HG02973 (cell line): ENCODE measurements around the gene IFIT1B.
"Not testable (repeated sequence)": the region's sequence is repeated elsewhere in the genome, so short reads cannot be mapped to it uniquely, and the experiment has no call there.

Experiments
- ATAC-seq: cut with Tn5 transposase; IDR thresholded peaks from one replicate; pipeline ENCODE4 v1.9.1; 2021; ENCODE audit warnings: moderate library complexity; ENCODE audit not compliant: unreplicated experiment

The IFIT1B gene, protein sequence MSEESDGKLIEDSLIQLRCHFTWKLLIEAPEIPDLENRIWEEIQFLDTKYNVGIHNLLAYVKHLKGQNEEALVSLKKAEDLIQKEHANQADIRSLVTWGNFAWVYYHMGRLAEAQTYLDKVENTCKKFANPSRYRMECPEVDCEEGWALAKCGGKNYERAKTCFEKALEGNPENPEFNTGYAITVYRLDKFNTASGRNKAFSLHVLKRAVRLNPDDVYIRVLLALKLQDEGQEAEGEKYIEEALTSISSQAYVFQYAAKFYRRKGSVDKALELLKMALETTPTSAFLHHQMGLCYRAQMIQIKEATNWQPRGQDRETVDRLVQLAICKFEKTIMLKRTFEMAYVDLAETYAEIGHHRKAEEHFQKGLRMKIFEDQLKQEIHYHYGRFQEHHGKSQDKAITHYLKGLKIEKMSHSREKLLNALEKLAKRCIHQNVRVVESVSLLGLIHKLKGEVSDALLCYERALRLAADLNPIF

GRCh38 chr10:89377705-89378637 lies at the start of gene IFIT1B:
Gene IFIT1B, plus strand, starts transcription at chr10:89378056. Its CDS starts 80 bp downstream, at chr10:89378136.
- no peak for ATAC-seq

- no peak for ATAC-seq
Measured at GRCh38 chr10:89329151-89329550, 48.7 kb upstream of the IFIT1B start.

DNA sequence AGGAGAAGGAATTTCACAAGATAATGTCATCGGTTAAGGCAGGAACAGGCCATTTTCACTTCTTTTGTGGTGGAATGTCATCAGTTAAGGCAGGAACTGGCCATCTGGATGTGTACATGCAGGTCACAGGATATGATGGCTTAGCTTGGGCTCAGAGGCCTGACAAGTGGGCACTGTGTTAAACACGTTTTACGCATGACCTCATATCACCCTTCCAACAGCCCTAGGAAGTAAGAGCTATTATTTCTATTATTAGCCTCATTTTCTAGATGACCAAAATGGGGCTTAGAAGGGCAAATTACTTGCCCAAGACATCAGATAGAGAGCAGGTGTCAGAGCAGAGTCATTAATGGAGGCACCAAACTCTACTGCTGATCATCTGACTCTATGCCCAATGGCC lies 47.8 kb upstream of the IFIT1B start:
- ATAC-seq: not testable (repeated sequence)

DNA sequence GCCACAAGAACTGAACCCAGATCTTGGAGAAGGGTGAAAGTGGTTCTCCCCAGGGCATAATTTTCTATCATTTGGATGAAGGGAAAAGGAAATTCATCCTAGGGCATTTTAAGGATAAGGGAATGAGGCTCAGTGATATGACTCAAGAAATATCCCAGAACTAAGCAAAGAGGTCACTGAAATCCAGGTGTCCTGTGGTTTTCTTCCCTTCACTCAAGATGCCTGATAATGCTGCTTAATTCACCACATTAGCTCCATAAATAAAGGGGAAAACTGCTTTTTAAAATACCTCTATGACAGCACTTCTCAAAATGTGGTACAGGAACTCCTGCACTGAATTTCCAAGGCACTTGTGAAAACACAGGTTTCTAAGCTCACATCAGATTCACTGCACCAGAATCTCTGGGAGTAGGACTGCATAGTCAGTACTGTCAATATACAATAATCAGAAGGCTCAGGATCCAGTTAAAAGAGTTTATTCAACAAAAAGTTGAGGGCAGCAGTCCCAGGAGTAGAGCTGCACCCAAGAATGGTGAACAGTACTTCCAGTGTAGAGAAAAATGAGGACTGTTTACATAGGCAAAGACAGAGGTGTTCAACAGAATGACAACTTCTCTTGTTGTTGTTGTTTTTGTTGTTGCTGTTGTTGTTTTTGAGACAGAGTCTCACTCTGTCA lies 47.2 kb upstream of the IFIT1B start:
- ATAC-seq: no peak

DNA sequence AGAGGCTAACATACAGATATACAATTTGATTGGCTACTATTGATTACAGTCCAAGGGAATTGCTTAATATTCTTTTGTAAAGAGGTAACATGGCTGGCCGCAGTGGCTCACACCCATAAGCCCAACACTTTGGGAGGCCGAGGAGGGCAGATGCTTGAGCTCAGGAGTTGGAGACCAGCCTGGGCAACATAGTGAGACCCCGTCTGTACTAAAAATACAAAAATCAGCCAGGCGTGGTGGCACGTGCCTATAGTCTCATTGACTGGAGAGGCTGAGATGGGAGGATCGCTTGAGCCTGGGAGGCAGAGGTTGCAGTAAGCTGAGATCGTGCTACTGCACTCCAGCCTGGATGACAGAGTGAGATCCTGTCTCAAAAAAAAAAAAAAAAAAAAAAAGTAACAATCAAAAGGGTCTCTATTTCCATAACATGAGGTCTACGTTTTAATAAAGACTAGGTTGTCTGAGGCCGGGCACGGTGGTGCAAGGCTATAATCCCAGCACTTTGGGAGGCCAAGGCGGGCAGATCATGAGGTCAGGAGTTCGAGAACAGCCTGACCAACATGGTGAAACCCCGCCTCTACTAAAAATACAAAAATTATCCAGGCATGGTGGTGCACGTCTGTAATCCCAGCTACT lies 46.3 kb upstream of the IFIT1B start:
- ATAC-seq: not testable (repeated sequence)

GRCh38 chr10:89332123-89332633 lies 45.7 kb upstream of the IFIT1B start:
- peak; percentile 35 for ATAC-seq

- ATAC-seq: no peak
Measured at GRCh38 chr10:89335226-89335625, 42.6 kb upstream of the IFIT1B start.

- ATAC-seq: no peak
Measured at GRCh38 chr10:89336241-89336640, 41.6 kb upstream of the IFIT1B start.

DNA sequence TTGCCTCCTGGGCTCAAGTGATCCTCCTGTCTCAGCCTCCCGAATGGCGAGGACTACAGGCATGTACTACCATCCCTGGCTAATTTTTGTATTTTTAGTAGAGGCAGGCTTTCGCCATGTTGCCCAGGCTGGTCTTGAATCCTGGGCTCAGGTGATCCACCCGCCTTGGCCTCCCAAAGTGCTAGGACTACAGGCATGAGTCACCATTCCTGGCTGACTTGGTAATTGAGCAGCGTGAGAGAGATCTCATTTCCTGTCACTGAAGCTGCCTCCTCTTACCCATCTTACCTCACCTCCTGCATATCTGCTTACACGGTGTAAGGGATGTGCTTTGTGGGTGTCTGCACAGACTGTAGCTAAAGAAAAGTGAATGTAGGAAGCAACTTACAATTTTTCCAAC lies 40.4 kb upstream of the IFIT1B start:
- no peak for ATAC-seq

DNA sequence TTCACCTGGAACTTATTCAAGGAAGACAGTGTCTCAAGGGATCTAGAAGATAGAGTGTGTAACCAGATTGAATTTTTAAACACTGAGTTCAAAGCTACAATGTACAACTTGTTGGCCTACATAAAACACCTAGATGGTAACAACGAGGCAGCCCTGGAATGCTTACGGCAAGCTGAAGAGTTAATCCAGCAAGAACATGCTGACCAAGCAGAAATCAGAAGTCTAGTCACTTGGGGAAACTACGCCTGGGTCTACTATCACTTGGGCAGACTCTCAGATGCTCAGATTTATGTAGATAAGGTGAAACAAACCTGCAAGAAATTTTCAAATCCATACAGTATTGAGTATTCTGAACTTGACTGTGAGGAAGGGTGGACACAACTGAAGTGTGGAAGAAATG lies 39.1 kb upstream of the IFIT1B start:
- ATAC-seq: no peak

GRCh38 chr10:89339875-89340274 lies 38.0 kb upstream of the IFIT1B start:
- no peak for ATAC-seq

DNA sequence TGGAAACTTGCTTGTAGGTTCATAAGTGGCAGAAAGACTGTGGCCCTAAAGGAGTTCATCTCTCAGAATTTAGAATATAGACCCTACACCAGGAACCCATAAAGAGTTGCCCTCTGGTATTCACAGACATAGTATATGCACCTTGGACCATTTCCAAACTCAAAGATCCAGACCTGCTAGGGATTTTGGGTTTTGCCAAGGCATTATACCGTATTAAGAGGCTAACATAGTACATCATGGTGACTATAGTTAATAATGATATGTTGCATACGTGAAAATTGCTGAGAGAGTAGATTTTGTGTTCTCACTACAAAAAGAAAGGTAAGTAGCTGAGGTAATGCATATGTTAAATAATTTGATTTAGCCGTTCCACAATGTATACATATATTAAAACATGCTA lies 36.2 kb upstream of the IFIT1B start:
- no peak for ATAC-seq

DNA sequence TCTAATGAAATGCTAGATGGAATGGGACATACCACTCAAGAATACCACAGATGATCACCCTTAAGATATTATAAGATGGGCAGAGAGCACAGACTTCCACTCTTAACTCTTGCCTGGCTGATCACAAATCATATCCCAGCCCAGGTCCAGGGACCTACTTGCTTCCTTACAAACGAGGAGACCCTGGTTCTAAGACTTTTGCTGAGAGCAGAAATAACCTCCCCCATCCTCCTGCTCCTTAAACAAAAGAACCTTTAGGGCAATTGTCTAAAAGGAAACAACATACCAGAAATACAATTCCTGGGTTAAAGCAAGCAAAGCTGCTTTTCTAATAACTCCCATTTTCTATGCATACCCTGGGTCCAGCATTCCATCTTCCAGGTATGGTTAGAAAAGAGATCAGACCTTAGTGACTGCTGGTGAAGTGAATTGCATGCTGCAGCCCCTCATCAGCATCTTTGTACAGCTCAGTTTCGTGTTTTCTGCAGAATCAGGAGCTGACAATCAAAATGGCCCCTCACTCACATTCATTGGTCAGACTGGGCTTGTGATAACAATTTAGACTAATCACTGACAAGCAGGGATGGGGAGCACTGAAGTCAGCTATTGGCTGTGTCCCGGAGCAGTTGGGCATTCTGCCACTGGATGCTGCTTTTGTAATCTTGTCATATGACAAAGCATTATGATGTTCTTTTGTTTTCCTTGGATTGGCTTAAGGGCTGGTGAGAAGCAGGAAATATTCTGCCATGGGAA lies 35.5 kb upstream of the IFIT1B start:
- ATAC-seq: no peak

DNA sequence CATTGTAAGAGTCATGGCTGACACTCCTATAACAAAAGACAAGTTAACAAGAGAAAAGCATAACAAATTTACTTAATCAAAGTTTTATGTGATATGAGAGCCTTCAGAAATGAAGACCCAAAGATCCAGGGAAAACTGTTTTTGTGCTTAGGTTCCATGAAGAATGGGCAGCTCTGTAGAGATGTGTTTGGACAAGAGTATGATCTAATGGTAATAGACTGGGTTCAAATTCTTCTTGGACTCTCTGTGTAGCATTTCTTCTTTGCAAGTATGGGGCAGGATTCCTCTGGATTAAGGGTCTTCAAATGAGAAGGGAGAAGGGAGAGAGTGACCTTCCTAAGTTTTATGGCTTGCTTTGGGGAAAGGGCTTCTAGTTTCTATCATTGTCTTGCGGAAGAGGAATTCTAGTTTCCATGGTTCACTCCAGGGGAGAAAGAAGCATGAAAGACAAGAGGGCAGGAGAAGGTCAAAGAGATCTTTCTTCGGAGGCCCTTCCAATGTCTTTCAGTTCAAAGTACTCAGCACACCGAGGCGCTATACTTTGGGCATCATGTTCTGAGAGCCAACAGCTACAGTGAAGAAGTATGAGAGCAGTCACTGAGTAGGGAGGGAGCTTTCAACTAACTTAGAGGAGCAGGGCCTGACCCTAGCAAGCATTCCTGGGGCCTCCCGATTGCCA lies 34.6 kb upstream of the IFIT1B start:
- ATAC-seq: no peak

GRCh38 chr10:89344156-89344555 lies 33.7 kb upstream of the IFIT1B start:
- ATAC-seq: no peak

DNA sequence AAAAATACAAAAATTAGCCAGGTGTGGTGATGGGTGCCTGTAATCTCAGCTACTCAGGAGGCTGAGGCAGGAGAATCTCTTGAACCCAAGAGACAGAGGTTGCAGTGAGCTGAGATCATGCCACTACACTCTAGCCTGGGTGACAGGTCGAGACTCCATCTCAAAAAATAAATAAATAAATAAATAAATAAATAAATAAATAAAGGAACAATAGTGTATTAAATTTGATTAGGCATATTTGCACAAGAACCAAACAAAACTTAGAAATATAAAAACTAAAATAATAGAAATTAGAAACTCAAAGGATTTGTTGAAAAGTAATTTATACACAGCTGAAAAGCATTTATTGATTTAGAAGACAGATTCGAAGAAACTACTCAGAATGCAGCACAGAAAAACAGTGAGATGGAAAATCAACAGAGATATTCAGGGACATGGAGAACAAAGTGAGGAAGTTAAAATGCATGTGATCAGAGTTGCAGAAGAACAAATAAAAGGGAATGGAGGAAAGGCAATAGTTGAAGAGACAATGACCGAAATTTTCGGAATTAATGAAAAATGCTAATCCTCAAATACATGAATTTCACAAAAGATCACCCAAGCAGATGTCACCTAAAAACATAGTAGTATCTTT lies 32.4 kb upstream of the IFIT1B start:
- ATAC-seq: no peak

GRCh38 chr10:89346405-89347254 lies 31.2 kb upstream of the IFIT1B start:
- no peak for ATAC-seq
